Heart right ventricle (tissue), 16 donors: ENCODE measurements around the gene EEA1. TPM values are rescaled to one million over a fixed set of nuclear protein-coding genes. Genes with fewer than 3 reads are reported as not detected.

Experiments used
- ATAC-seq, 8 donors: fragments of 200-7000 bp; cut with Tn5 transposase; one replicate each; pipeline ENCODE4 v1.9.1; 2020; ENCODE audit warnings: mild to moderate bottlenecking in 8 of 8, moderate library complexity in 8 of 8, moderate number of reproducible peaks in 1 of 8
- DNase-seq, 2 donors: peaks; one replicate each; pipeline ENCODE4 v3.0.0-alpha.2; 2020
- H3K27ac ChIP-seq, 10 donors: fragments of 200-600 bp; sonication (generic) in 2 of 10; one replicate each; pipeline versions ENCODE4 v1.5.0 to v1.8.0; 2020 to 2022; ENCODE audit warnings: mild to moderate bottlenecking in 3 of 10
- H3K27me3 ChIP-seq, 7 donors: fragments of 200-600 bp; one replicate each; pipeline ENCODE4 v1.8.0; 2021 to 2022; ENCODE audit warnings: mild to moderate bottlenecking in 2 of 7
- H3K36me3 ChIP-seq, 9 donors: fragments of 200-600 bp; sonication (generic) in 1 of 9; one replicate each; pipeline versions ENCODE4 v1.5.0 to v1.8.0; 2020 to 2022; ENCODE audit warnings: mild to moderate bottlenecking in 2 of 9
- H3K4me1 ChIP-seq, 9 donors: fragments of 200-600 bp; sonication (generic) in 1 of 9; one replicate each; pipeline versions ENCODE4 v1.5.0 to v1.8.0; 2020 to 2022; ENCODE audit warnings: mild to moderate bottlenecking in 4 of 9
- H3K4me3 ChIP-seq, 10 donors: fragments of 200-600 bp; sonication (generic) in 2 of 10; one replicate each; pipeline versions ENCODE4 v1.5.0 to v1.8.0; 2020 to 2022; ENCODE audit warnings: mild to moderate bottlenecking in 7 of 10, moderate library complexity in 2 of 10
- H3K9me3 ChIP-seq, 11 donors: fragments of 200-600 bp in 10 of 11; sonication (generic) in 2 of 11; one replicate each; pipeline versions ENCODE4 v1.5.0 to v1.8.0; 2013 to 2022; ENCODE audit warnings: mild to moderate bottlenecking in 2 of 11, control low read depth in 1 of 11, moderate library complexity in 1 of 11
- WGBS, 2 donors: extraction: QIAGEN DNeasy Blood & Tissue Kit; methylation state at CpG; one replicate each; pipeline ENCODE4 v1.1.7; 2013; ENCODE audit warnings: inconsistent platforms in 1 of 2; 5-methylcytosine and 5-hydroxymethylcytosine counted together
- intact Hi-C, 10 donors: fragments of 100-400 bp; cut with DNase I; formaldehyde crosslinking; loops; one replicate each; pipeline versions ENCODE4 v1.11.1 to v1.14.2; 2022
- polyA plus RNA-seq, 2 donors: library from polyadenylated mRNA; stranded (reverse); fragments of 200-250 nt; gene quantifications; one replicate each; pipeline ENCODE4 v1.2.3, GENCODE V29; 2013
- total RNA-seq, 10 donors: library from RNA; stranded (reverse); fragmentation: NEBNext Ultra II Directional in 3 of 10; extraction: Animal tissue kit (Norgen Biotek cat#: 25700) in 3 of 10; gene quantifications; one replicate each; pipeline versions ENCODE4 v1.2.1 to v1.2.4, GENCODE V29; 2021 to 2023
- TF ChIP-seq, protein P1 (sequence below), 9 donors: fragments of 200-600 bp; sonication (generic) in 2 of 9; IDR thresholded peaks; one replicate each; pipeline versions ENCODE4 v1.5.0 to v1.8.0; 2021 to 2022; ENCODE audit warnings: antibody characterized with exemption in 9 of 9, mild to moderate bottlenecking in 5 of 9, moderate library complexity in 1 of 9
- donor health status: Arrhythmogenic right ventricular cardiomyopathy.
- donor health status: ischemic (EF 13 %, LVEDD 7.1; RV severe dilation, severe dysfunction).
- donor health status: healthy with polysubstance abuse.
- donor health status: DM: no; HTN: yes; CAD: no.
- donor health status: DM: no; HTN: no; CAD: no.
- donor health status: ischemic (EF 25% LVEDD 6.9; RV normal size, moderate dysfunction).
- donor health status: ischemic (EF 25% LVEDD 5.7; RV mildly dilated, moderate dysfunction).
- donor health status: healthy.
- donor health status: DM: yes; HTN: yes; CAD: no.
- donor health status: Ischemic cardiomyopathy.
- donor health status: ischemic (EF 35%, LVEDD 5.7; RV mildly dilated, moderate dysfunction).
- donor health status: nonischemic (EF 11% LVEDD 7.7; RV severe dilation, severe dysfunction).
- donor health status: DM: yes; HTN: yes; CAD: no.
- donor health status: PGD.
- donor health status: ischemic (EF 29% LVEDD 5.4; RV normal size, mild dysfunction).
- donor health status: nonischemic (EF 23%, LVEDD 6.1; RV moderate dilation, normal function).

Gene EEA1
- total and polyA plus RNA-seq, 12 donors, result 2.6 to 41.6 (median 30.5) TPM

DNA sequence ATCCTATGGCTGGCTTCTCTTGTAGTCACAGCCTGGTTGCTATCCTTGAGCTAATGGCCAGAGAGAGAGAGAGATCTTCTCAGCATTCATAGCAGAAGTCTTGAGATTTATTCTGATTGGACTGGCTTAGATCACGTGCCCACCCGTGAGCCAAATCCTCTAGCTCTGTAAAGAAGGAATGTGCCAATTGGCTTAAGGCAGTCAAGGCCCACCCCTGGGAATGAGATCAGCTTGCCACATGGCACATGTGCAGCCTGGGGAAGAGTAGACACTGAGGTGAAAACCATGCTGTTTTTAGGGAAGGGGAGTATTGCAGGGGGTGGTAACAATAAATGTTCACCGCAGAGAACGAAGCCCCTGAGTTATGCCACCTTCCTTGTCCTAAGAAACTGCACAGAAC lies 190.0 kb downstream of the EEA1 start:
- H3K27me3 ChIP-seq, result no peaks in the 10 kb centered on the region
- DNase-seq (no peak), ATAC-seq (peak in 1 of 8 donors; percentile 43)
- no peak overlapping the region for H3K27ac ChIP-seq
- WGBS, 2 donors, result 68 to 71% methylated on average over 4 of the region's 4 CpGs
- H3K9me3 ChIP-seq, result no peaks in the 10 kb centered on the region
- H3K36me3 ChIP-seq, result no peaks in the 10 kb centered on the region
- H3K4me3 ChIP-seq, result no peak overlapping the region
- TF ChIP-seq, protein P1, sequence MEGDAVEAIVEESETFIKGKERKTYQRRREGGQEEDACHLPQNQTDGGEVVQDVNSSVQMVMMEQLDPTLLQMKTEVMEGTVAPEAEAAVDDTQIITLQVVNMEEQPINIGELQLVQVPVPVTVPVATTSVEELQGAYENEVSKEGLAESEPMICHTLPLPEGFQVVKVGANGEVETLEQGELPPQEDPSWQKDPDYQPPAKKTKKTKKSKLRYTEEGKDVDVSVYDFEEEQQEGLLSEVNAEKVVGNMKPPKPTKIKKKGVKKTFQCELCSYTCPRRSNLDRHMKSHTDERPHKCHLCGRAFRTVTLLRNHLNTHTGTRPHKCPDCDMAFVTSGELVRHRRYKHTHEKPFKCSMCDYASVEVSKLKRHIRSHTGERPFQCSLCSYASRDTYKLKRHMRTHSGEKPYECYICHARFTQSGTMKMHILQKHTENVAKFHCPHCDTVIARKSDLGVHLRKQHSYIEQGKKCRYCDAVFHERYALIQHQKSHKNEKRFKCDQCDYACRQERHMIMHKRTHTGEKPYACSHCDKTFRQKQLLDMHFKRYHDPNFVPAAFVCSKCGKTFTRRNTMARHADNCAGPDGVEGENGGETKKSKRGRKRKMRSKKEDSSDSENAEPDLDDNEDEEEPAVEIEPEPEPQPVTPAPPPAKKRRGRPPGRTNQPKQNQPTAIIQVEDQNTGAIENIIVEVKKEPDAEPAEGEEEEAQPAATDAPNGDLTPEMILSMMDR (IDR thresholded peaks at IDR 0.05), result no peak
- intact Hi-C loops, result no loop called here
- peaks cover 0 to 17% (median 4%) of the 10 kb centered on the region in 9 donors for H3K4me1 ChIP-seq

DNA sequence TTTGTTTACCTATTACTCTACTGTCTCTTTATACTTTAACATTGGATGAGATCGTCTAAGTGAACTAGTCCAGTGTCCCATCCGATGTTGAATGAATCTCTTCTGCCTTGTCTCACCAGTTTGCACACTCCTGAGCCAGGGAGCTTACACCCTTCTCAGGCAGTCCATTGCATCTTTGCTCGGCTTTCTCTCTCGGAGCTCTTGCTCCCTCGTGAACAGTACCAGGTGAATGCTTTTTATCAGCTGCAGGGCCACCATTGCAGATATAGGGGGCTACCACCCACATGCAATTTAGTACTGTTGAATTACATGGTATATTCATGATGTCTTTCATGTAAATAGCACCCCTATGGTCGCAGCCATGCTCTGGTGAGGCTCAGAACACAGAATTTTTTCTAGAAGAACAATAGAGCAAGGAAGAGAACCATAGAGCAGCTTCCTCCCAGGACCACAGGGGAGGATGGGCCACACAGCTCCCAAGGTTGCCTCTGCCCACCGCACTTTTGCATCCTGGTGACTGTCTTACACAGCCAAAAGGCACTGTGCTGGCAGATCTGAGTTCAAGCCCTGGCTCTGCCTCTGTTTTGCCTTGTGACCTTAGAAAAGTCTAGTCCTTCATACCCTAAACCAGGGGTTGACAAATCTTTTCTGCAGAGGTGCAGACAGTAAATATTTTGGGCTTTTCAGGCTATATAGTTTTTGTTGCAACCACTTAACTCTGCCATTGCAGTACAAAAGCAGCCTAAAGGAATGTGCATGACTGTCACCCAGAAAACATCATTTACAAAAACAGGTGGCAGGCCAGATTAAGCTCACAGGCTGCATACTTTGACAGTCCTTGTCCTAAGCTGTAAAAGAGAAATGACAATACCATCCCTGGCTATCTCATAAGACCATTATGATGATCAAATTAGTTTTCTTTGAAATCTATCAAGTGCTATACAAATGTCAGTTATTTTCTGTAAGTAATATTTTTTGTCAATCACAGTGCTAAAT lies 190.9 kb downstream of the EEA1 start:
- TF ChIP-seq, protein P1 (IDR thresholded peaks at IDR 0.05), result no peak
- WGBS, 2 donors, result 90 to 91% methylated on average over 7 of the region's 7 CpGs
- DNase-seq (no peak), ATAC-seq (no peak)
- intact Hi-C loops, result no loop called here
- Histone ChIP-seq H3K36me3 (no peaks in the 10 kb centered on the region), H3K4me3 (no peak overlapping the region), H3K4me1 (peaks cover 0 to 17% (median 4%) of the 10 kb centered on the region in 9 donors), H3K27me3 (no peaks in the 10 kb centered on the region), H3K27ac (no peak overlapping the region), H3K9me3 (no peaks in the 10 kb centered on the region)

DNA sequence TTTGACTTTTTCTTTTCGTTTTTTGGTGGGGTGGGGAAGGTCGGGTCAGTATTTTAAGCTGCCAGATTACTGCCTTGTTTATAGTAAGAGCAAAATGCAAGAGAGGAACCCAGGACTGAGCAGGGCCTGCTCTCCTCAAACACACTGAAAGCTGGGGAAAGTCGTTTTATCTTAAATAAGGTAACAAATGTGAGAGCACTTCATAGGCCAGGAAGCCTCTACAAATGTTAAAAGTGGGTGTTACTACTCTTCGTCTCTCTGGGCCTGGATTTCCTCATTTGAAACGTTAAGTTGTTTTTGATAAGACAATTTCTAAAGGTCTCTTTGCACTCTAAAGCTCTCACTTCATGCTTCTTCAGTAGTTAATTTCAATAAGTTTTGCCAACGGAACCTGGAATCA lies 192.5 kb downstream of the EEA1 start:
- intact Hi-C loops, result no loop called here
- Histone ChIP-seq H3K4me1 (peaks cover 0 to 17% (median 4%) of the 10 kb centered on the region in 9 donors), H3K27me3 (no peaks in the 10 kb centered on the region), H3K9me3 (no peaks in the 10 kb centered on the region), H3K27ac (no peak overlapping the region), H3K4me3 (no peak overlapping the region), H3K36me3 (no peaks in the 10 kb centered on the region)
- TF ChIP-seq, protein P1 (IDR thresholded peaks at IDR 0.05), result no peak
- WGBS, 2 donors, result 68 to 78% methylated on average over 6 of the region's 6 CpGs
- no peak for DNase-seq
- ATAC-seq, result no peak

DNA sequence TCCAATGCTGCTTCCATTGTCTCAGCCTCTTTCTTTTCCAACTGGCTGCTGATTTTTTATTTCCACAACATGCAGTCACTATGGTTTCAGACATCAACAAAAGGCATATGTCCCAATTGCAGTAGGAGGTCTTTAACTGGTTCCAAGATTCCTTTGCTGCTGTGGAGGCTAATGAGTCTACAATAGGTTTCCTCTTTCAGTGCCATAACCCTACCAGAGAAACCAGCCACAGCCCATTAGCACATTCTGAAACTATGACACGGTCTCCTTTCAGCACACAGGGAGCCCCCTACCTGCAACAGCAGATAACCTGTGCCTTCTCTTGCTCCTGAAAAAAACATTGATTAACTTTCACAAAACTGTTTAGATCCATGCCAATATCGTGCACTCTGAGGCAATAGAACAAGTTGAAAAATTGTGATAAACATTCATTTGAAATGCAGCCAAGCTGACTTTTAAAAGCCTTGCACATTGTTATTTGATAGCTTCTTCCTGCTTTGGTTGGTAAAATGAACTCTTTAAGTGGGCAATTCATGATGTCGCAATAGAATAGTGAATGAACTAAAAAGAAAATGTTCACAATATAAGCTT lies 193.9 kb downstream of the EEA1 start:
- ATAC-seq (peak; percentile 59 to 88 (median 82)), DNase-seq (peak in 1 of 2 donors; percentile 27)
- H3K4me1 ChIP-seq, result peaks cover 0 to 17% (median 4%) of the 10 kb centered on the region in 9 donors
- H3K36me3 ChIP-seq, result no peaks in the 10 kb centered on the region
- intact Hi-C loops, result no loop called here
- H3K27ac ChIP-seq, result peak overlapping the region in 5 of 10 donors; percentile 23 to 56 (median 51)
- no peaks in the 10 kb centered on the region for H3K27me3 ChIP-seq
- 42 to 54% methylated on average over 3 of the region's 3 CpGs for WGBS, 2 donors
- no peak overlapping the region for H3K4me3 ChIP-seq
- no peaks in the 10 kb centered on the region for H3K9me3 ChIP-seq
- TF ChIP-seq, protein P1 (IDR thresholded peaks at IDR 0.05), result no peak
